ENCODE measurements around the gene SEMA5A. TPM values are rescaled to one million over a fixed set of nuclear protein-coding genes. Genes with fewer than 3 reads are reported as not detected.

Gene SEMA5A
- total RNA-seq, 1 donor from 2014 or later, result 9.3 TPM

DNA sequence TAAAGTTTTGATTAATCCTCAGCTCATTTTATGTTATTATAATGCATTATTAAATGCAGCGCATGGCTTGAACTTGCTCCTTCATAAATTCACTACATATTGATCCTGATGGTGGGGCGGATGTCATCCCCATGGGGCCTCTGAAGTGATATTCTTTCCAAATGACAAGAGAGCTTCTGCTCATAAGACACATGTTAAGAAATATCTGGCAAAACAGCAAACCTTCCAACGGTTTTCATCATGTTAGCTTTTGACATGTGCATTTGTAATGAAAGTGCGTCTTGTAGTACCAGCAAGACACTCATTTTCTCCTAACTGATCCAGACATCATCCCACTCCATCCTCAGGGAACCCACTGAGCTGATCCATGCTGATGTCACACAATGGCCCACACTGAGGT lies 45.7 kb downstream of the SEMA5A start:
- intact Hi-C loops (cut with DNase I), result no loop called here
- Histone ChIP-seq H3K9me3 (no peaks in the 10 kb centered on the region), H3K4me3 (no peak overlapping the region), H3K36me3 (no peaks in the 10 kb centered on the region), H3K4me1 (no peaks in the 10 kb centered on the region), H3K27ac (no peak overlapping the region), H3K27me3 (no peaks in the 10 kb centered on the region)
- TF ChIP-seq POLR2AphosphoS5 (IDR thresholded peaks at IDR 0.05; ENCODE audit: insufficient read depth in 1 of 2, low read depth in 1 of 2) (no peak), CTCF (IDR thresholded peaks at IDR 0.05) (no peak), POLR2A (IDR thresholded peaks at IDR 0.05) (no peak)
- no peak for DNase-seq (ENCODE audit: extremely low spot score in 2 of 2)

GRCh38 chr5:9499498-9499876 lies 46.4 kb downstream of the SEMA5A start:
- Histone ChIP-seq H3K36me3 (no peaks in the 10 kb centered on the region), H3K9me3 (no peaks in the 10 kb centered on the region), H3K4me1 (no peaks in the 10 kb centered on the region), H3K4me3 (no peak overlapping the region), H3K27me3 (no peaks in the 10 kb centered on the region), H3K27ac (no peak overlapping the region)
- intact Hi-C loops (cut with DNase I), result no loop called here
- no peak for DNase-seq (ENCODE audit: extremely low spot score in 2 of 2)
- TF ChIP-seq POLR2A (IDR thresholded peaks at IDR 0.05), result no peak
- no peak for TF ChIP-seq CTCF (IDR thresholded peaks at IDR 0.05)
- TF ChIP-seq POLR2AphosphoS5 (IDR thresholded peaks at IDR 0.05; ENCODE audit: insufficient read depth in 1 of 2, low read depth in 1 of 2), result no peak

GRCh38 chr5:9498541-9499497 lies 47.1 kb downstream of the SEMA5A start:
- Histone ChIP-seq H3K36me3 (no peaks in the 10 kb centered on the region), H3K27me3 (no peaks in the 10 kb centered on the region), H3K4me1 (no peaks in the 10 kb centered on the region), H3K9me3 (no peaks in the 10 kb centered on the region), H3K4me3 (no peak overlapping the region), H3K27ac (no peak overlapping the region)
- no peak for DNase-seq (ENCODE audit: extremely low spot score in 2 of 2)
- TF ChIP-seq CTCF (IDR thresholded peaks at IDR 0.05) (peak in 1 of 3 experiments; percentile 14), POLR2A (IDR thresholded peaks at IDR 0.05) (no peak), POLR2AphosphoS5 (IDR thresholded peaks at IDR 0.05; ENCODE audit: insufficient read depth in 1 of 2, low read depth in 1 of 2) (no peak)
- intact Hi-C loops (cut with DNase I), result no loop called here

DNA sequence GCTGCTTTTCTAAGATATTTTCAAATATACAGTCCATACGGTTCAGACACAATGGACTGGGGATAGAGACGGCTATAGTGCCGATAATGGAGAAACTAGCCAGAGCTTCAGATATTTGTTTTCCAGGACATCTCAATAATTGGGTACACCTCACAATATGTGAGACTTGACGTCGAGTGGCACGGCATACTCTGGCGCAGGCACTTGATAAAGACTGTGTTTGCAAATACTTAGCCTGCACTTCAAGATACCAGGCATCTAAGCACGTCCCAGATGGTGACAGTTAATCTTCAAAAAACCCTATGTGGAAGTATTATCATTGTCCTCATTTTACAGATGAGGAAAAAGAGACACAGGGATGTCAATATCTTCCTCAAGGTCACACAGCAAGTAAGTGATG lies 48.5 kb downstream of the SEMA5A start:
- DNase-seq (ENCODE audit: extremely low spot score in 2 of 2), result no peak
- TF ChIP-seq CTCF (IDR thresholded peaks at IDR 0.05), result no peak
- Histone ChIP-seq H3K4me3 (no peak overlapping the region), H3K27me3 (no peaks in the 10 kb centered on the region), H3K27ac (no peak overlapping the region), H3K9me3 (no peaks in the 10 kb centered on the region), H3K4me1 (no peaks in the 10 kb centered on the region), H3K36me3 (no peaks in the 10 kb centered on the region)
- intact Hi-C loops (cut with DNase I), result no loop called here

- Histone ChIP-seq H3K4me1 (no peaks in the 10 kb centered on the region), H3K27ac (no peak overlapping the region), H3K9me3 (no peaks in the 10 kb centered on the region), H3K36me3 (no peaks in the 10 kb centered on the region), H3K27me3 (no peaks in the 10 kb centered on the region), H3K4me3 (no peak overlapping the region)
- DNase-seq (ENCODE audit: extremely low spot score in 2 of 2), result no peak
- intact Hi-C loops (cut with DNase I), result no loop called here
- TF ChIP-seq POLR2AphosphoS5 (IDR thresholded peaks at IDR 0.05; ENCODE audit: insufficient read depth in 1 of 2, low read depth in 1 of 2), result no peak
- no peak for TF ChIP-seq POLR2A (IDR thresholded peaks at IDR 0.05)
- no peak for TF ChIP-seq CTCF (IDR thresholded peaks at IDR 0.05)
Observed at GRCh38 chr5:9496801-9497200, 49.1 kb downstream of the SEMA5A start.
